NCI-H748 (cell line): Measurements from ENCODE around the gene TERB1.
A peak's percentile ranks its signal among the peaks of the same experiment; 100 is the strongest.
"Not testable (repeated sequence)": the region's sequence is repeated elsewhere in the genome, so short reads cannot be mapped to it uniquely, and the experiment has no call there.

Experiments
- DNase-seq: peaks from one replicate; lab custom pipeline; 2025; ENCODE audit not compliant: unreplicated experiment; lab: John Stamatoyannopoulos, UW

TERB1 gene

GRCh38 chr16:66830422-66831404 is 29.3 kb upstream of the TERB1 start, which contains the start of gene NAE1:
NAE1 (minus strand) TSS chr16:66830976; CDS start chr16:66830899, 77 bp downstream.
- DNase-seq, result peak; percentile 83

- DNase-seq, result no peak
These were observed 22.6 kb upstream of the TERB1 start for GRCh38 chr16:66824006-66824405.

DNA sequence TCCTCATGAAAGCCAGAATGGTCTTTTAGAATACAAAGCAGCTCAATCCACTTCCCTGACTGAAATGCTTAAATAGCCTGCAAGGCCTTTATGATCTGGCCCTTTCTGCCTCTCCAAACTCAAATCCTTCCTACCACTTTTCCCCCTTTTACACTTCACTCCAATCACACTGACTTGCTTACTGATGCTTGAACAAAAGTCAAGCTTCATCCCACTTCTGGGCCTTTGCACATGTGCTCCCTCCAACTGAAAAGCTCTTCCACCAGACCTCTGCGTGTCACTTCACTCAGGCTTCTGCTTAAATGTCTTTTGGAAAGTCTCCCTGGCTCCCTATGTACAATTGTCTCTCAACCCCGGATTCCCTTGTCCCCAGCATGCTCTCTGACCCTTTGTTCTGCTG is 13.3 kb upstream of the TERB1 start:
- no peak for DNase-seq

DNA sequence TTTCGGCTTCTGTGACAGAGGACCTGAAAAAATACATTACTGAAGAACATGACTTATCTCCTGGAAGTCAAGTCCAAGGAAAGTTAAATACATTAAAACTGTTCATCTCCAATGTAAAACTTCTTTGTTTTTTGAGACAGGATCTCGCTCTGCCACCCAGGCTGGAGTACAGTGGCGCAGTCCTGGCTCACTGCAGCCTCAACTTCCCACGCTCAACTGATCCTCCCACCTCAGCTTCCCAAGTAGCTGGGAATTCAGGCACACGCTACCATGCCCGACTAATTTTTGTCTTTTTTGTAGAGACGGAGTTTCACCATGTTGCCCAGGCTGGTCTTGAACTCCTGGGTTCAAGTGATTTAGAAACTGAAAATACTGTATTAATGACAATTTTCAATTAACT is 9.7 kb upstream of the TERB1 start:
- DNase-seq, result no peak

DNA sequence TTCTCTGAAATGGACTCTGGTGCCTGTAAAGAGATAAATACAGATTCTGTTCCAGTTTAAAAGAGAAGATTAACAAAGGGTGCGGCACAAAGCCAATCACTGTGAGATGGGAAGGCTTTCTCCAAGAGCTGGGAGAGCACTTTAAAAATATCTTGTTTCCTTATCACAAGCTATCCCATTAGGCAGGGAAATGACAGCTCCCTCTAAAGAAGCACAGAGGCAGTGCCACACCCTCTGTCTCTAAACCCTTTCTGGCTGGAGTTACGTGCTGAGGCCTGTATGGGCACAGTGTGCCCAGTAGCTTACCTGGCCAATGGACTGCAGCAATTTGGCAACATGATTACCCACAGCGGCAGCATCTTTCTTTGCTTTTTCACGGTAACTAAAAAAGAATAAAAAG is 9.0 kb upstream of the TERB1 start:
- DNase-seq, result no peak

DNA sequence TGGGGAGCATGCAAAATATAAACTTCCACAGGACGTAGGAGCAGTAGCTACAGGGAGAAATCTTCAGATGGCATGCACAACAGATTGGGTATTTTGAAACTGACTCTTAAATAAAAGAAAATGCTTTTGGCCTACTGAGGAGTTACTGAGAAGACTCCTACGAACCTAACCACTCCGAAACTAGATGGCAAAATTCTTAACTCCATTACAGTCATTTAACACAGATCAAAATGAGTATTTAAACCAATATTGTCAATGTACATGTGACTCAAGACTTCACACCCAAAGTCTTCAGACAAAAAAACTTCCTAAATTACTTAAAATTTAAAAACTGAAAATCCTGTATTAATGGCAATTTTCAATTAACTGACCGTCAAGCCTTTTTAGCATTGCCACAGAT is 8.4 kb upstream of the TERB1 start:
- no peak for DNase-seq

DNA sequence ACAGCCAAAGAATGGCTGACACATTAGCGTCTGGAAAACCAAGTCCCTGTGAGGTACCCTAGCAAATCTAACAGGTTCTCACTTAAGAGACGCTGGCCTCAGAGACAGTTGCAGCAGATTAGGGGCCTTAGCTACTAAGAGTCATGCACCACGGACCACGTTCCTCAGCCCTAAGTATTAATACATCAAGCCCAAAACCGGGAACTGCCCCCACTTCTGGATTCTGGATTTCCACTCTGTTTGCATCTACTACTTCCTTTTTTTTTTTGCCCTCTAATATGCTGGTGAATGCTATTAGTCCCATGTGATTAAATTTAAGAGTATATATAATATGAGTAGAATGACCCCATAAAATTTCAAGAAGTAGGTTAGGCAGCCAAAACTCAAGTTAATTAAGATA is 775 bp upstream of the TERB1 start:
- no peak for DNase-seq

GRCh38 chr16:66800856-66801255 is 528 bp downstream of the TERB1 start:
- no peak for DNase-seq

DNA sequence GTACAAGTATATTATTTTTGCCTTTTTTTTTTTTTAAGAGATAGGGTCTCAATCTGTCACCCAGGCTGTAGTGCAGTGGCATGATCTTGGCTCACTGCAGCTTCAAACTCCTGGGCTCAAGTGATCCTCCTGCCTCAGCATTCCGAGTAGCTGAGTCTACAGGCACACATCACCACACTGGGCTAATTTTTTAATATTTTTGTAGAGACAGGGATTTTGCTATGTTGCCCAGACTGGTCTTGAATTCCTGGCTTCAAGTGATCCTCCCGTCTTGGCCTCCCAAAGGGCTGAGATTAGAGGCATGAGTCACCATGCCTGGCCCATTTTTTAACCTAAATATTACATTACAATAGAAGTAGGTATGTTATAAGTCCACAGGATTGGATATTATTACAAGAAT is 3.2 kb downstream of the TERB1 start:
- DNase-seq, result no peak

DNA sequence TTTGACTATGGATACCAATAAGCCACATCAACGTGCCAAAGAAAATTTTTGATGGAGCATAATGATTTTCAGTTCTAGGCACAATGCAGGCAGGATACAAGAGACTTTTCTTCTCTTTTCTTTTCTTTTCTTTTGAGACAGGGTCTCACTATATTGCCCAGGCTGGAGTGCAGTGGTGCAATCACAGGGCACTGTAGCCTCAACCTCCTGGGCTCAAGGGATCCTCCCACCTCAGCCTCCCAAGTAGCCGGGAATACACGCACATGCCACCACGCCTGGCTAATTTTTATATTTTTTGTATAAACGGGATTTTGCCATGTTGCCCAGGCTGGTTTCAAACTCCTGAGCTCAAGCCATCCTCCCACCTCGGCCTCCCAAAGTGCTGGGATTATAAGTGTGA is 7.4 kb downstream of the TERB1 start:
- not testable (repeated sequence) for DNase-seq

- DNase-seq, result no peak
These were observed 11.2 kb downstream of the TERB1 start for GRCh38 chr16:66790130-66790733.

DNA sequence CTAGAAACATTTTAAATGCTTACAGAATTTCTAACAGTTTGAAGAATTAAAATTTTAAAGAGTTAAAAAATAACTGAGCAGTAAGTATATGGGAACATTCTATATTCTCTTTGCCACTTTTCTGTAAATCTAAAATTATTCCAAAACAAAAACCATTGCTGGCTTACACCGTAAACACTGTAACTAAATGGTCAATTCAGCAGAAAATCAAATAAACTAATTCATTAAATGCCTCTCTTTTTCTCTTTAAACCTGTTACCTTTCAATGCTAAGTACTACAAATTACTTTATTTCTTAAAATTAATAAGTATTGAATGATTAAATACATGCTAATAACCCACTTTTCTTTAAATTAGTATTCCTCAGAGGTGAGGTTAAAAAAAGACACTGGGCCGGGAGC is 14.0 kb downstream of the TERB1 start:
- DNase-seq, result no peak

DNA sequence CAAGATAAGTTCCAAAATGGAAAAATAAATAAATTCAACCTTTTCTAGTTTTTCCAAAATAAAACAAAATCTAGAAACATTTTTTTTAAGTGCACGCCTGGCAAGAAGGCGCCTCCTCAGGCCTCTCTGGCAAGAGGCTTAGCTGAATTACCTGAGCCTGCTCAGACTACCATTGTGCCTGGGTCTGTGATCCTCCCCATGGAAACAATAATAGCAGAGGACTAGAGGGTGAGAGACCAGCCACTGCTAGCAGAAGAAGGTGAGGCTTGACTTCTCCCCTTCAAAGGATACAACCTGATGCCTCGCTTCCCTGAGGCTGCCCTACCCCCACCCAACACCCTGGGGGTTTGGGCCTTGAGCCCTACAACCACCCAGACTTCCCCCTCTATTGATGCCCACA is 14.8 kb downstream of the TERB1 start:
- DNase-seq, result no peak

- no peak for DNase-seq
These were observed 24.9 kb downstream of the TERB1 start for GRCh38 chr16:66776457-66776856.

DNA sequence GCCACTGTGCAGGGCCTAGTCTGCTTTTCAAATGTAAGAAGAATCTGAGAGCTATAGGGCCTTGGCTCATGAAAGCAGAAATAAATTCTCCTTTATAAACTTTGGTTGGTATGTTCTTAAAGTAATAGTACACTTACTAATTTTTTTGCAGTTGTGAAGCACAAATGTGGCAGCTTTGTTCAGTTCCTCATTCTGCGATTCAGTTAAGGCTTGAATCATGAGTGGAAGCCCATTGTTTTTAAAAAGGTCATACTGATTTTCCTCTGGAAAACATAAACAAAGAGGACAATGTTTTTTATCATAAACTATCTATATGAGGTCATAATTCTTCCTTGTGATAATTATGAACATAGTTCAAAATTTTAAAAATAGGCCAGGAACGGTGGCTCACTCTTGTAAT is 26.4 kb downstream of the TERB1 start:
- no peak for DNase-seq

DNA sequence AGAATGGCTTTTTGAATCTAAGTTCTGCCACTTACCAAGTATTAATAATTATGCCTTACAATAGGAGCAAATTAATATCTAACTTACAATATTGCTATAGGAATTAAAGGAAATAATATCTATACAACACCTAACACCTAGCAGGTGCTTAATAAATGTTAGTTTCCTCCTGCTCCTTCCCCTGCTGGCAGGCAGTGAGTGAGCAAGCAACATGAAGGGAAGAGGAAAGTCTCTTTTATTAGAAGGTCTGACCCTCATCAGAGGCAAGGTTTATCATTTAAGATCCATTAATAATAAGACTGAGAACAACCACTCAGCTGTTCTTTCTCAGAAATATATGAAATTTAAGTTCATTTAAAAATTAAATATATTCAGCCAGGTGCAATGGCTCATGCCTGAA is 43.3 kb downstream of the TERB1 start:
- DNase-seq, result no peak

GRCh38 chr16:66754819-66755218 is 46.6 kb downstream of the TERB1 start:
- DNase-seq, result no peak

DNA sequence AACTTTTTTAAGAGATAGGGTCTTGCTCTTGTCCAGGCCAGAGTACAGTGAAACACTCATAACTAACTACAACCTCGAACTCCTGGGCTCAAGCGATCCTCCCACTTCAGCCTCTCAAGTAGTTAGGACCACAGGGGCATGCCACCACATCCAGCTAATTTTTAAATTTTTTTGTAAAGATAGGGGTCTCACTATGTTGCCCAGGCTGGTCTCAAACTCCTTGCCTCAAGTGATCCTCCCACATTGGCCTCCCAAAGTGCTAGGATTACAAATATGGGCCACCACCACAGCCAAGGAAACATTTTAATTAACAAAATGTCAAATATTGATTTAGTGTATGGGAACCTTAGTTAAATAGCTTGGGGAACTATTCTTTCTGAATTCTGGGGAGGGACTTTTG is 47.2 kb downstream of the TERB1 start:
- no peak for DNase-seq

GRCh38 chr16:66752958-66753357 is 48.4 kb downstream of the TERB1 start:
- DNase-seq, result no peak

DNA sequence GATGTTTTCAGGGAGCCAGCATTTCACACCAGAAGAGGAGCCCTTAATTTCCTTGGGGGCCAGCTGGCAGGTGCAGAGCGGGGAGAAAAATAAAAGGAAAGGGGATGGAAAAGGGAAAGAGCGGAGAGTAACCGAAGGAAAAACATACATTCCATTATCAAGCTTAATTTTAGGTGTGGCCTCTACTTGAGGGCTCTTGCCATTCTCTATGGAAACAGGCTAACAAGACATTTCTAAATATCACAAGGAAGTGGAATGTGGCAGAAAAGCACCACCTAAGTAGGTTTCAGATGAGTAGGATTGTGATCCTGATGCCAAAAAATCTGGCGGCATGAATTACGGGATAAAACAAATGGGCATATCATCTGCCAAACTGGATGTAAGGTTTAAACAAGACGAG is 49.0 kb downstream of the TERB1 start:
- DNase-seq, result no peak

GRCh38 chr16:66751992-66752322 is 49.4 kb downstream of the TERB1 start:
- DNase-seq, result no peak

- DNase-seq, result peak; percentile 67
These were observed 49.9 kb downstream of the TERB1 start, which contains the start of gene DYNC1LI2 for GRCh38 chr16:66751303-66751991. DYNC1LI2 (minus strand) TSS chr16:66751609; CDS start chr16:66751591, 18 bp downstream.
